ENCODE results near the gene CLASP1. TPM values are rescaled to one million over a fixed set of nuclear protein-coding genes. Genes with fewer than 3 reads are reported as not detected.

CLASP1 gene
- total and polyA plus RNA-seq, 2 donors: 11.6 to 18.4 TPM

DNA sequence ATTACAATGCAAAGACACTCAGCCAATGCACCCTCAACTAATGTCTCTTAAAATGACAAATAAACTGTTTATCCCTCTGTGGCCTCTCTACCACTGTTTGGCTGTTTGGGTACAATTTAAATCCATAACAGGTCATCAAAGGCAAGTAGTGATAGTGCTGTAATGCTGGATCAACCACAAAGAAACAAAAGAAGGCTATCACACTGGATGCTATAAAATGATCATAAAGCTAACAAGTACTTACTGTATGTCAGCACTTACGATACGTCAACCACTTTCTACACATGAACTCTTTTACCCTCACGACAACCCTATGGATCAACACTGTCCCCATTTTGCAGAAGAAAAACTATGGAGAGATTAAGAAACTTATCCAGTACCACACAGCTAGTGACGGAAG lies 64.5 kb downstream of the CLASP1 start:
- Histone ChIP-seq H3K27me3 (ENCODE audit: control insufficient read depth in 2 of 2, insufficient read depth in 1 of 2, low read length in 1 of 2) (no peaks in the 10 kb centered on the region), H3K9me3 (ENCODE audit: control insufficient read depth in 2 of 2, insufficient read depth in 1 of 2, low read length in 1 of 2) (no peaks in the 10 kb centered on the region), H3K36me3 (ENCODE audit: control insufficient read depth in 2 of 2, insufficient read depth in 2 of 2, low read length in 1 of 2) (peaks cover 6 to 12% of the 10 kb centered on the region in 2 donors), H3K4me3 (ENCODE audit: low read length in 2 of 2) (no peak overlapping the region), H3K27ac (ENCODE audit: low read depth in 1 of 2, low read length in 1 of 2) (no peak overlapping the region), H3K4me1 (ENCODE audit: control insufficient read depth in 2 of 2, insufficient read depth in 2 of 2, low read length in 2 of 2) (no peaks in the 10 kb centered on the region)
- no peak for DNase-seq (ENCODE audit: low read depth in 6 of 9, low spot score in 9 of 9)
- 99% methylated on average over 4 of the region's 4 CpGs for WGBS

DNA sequence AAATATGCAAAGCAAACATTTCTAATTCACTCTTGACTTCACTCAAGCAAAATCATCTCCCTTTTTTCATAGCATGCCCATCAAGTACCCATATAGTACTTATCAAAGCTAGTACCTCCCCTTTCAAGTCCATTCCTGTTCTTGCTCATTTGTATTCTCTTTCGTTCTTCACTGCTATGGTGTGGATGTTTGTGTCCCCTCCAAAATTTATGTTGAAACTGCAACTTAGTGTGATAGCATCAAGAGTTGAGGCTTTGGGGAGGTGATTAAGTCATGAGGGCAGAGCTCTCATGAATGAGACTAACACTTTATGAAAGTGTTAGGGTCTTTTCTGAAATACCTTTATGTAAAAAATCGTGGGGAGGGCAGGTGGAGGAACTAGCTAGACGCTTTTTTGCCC lies 65.7 kb downstream of the CLASP1 start:
- 94% methylated on average over 3 of the region's 3 CpGs for WGBS
- Histone ChIP-seq H3K27me3 (ENCODE audit: control insufficient read depth in 2 of 2, insufficient read depth in 1 of 2, low read length in 1 of 2) (no peaks in the 10 kb centered on the region), H3K27ac (ENCODE audit: low read depth in 1 of 2, low read length in 1 of 2) (no peak overlapping the region), H3K4me1 (ENCODE audit: control insufficient read depth in 2 of 2, insufficient read depth in 2 of 2, low read length in 2 of 2) (no peaks in the 10 kb centered on the region), H3K9me3 (ENCODE audit: control insufficient read depth in 2 of 2, insufficient read depth in 1 of 2, low read length in 1 of 2) (no peaks in the 10 kb centered on the region), H3K4me3 (ENCODE audit: low read length in 2 of 2) (no peak overlapping the region), H3K36me3 (ENCODE audit: control insufficient read depth in 2 of 2, insufficient read depth in 2 of 2, low read length in 1 of 2) (peaks cover 6 to 8% of the 10 kb centered on the region in 2 donors)
- DNase-seq (ENCODE audit: low read depth in 6 of 9, low spot score in 9 of 9): no peak

DNA sequence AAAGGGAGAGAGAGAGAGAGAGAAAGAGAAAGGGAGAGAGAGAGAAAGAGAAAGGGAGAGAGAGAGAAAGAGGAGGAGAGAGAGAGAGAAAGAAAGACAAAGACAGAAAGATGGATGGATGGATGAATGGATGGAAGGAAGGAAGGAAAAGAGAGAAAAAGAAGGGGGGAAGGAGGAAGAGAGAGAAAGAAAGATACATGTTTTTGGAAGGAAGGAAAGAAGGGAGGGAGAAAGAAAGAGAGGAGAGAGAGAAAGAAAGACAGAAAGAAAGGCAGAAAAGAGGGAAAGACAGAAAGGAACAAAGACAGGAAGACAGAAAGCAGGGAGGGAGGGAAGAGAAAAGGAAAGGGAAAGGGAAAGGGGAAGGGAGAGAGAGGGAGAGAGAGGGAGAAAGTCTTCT lies 67.0 kb downstream of the CLASP1 start:
- Histone ChIP-seq H3K27ac (ENCODE audit: low read depth in 1 of 2, low read length in 1 of 2) (no peak overlapping the region), H3K4me1 (ENCODE audit: control insufficient read depth in 2 of 2, insufficient read depth in 2 of 2, low read length in 2 of 2) (no peaks in the 10 kb centered on the region), H3K36me3 (ENCODE audit: control insufficient read depth in 2 of 2, insufficient read depth in 2 of 2, low read length in 1 of 2) (peaks cover 5 to 6% of the 10 kb centered on the region in 2 donors), H3K27me3 (ENCODE audit: control insufficient read depth in 2 of 2, insufficient read depth in 1 of 2, low read length in 1 of 2) (no peaks in the 10 kb centered on the region), H3K4me3 (ENCODE audit: low read length in 2 of 2) (no peak overlapping the region), H3K9me3 (ENCODE audit: control insufficient read depth in 2 of 2, insufficient read depth in 1 of 2, low read length in 1 of 2) (no peaks in the 10 kb centered on the region)
- no peak for DNase-seq (ENCODE audit: low read depth in 6 of 9, low spot score in 9 of 9)

DNA sequence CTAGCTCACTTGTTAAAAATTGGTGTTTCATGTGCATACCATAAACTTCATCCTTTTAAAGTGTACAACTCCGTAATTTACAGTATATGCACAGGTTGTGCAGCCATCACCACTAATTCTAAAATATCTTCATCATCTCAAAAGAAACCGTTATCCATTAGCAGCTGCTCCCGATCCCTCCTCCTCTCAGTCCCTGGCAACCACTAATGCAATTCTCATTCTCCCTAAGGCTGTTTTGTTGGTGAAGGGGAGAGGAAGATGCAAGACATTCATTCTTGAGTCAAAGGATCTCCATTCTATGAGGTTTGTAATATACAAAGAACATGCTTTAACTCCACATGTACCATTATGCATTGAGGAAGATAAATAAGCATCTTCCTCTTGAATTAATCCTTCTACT lies 70.0 kb downstream of the CLASP1 start:
- no peaks in the 10 kb centered on the region for H3K4me1 ChIP-seq (ENCODE audit: control insufficient read depth in 2 of 2, insufficient read depth in 2 of 2, low read length in 2 of 2)
- H3K27ac ChIP-seq (ENCODE audit: low read depth in 1 of 2, low read length in 1 of 2): no peak overlapping the region
- H3K27me3 ChIP-seq (ENCODE audit: control insufficient read depth in 2 of 2, insufficient read depth in 1 of 2, low read length in 1 of 2): no peaks in the 10 kb centered on the region
- H3K36me3 ChIP-seq (ENCODE audit: control insufficient read depth in 2 of 2, insufficient read depth in 2 of 2, low read length in 1 of 2): peaks cover 0 to 3% of the 10 kb centered on the region in 2 donors
- no peak overlapping the region for H3K4me3 ChIP-seq (ENCODE audit: low read length in 2 of 2)
- over 99% methylated on average over 3 of the region's 3 CpGs for WGBS
- no peaks in the 10 kb centered on the region for H3K9me3 ChIP-seq (ENCODE audit: control insufficient read depth in 2 of 2, insufficient read depth in 1 of 2, low read length in 1 of 2)
- no peak for DNase-seq (ENCODE audit: low read depth in 6 of 9, low spot score in 9 of 9)

DNA sequence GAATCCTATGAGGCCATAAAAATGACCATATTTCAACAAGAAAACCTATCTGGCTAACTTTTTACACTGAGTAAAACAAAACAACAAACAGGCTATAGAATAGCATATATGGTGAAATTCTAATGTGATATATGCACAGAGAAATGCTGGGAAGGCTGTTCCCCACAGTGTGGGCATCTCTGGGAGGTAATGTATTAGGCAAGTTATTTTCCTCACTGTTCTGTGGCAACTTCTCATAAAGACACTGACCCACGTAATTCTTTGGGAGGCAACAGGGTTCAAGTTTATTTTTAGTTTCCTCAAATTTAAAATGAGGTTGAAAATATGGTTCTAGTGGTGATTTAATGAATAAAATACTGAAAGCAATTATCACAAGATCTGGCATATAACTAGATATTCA lies 71.9 kb downstream of the CLASP1 start:
- WGBS: 98% methylated on average over 1 of the region's 1 CpG
- DNase-seq (ENCODE audit: low read depth in 6 of 9, low spot score in 9 of 9): no peak
- H3K27me3 ChIP-seq (ENCODE audit: control insufficient read depth in 2 of 2, insufficient read depth in 1 of 2, low read length in 1 of 2): no peaks in the 10 kb centered on the region

DNA sequence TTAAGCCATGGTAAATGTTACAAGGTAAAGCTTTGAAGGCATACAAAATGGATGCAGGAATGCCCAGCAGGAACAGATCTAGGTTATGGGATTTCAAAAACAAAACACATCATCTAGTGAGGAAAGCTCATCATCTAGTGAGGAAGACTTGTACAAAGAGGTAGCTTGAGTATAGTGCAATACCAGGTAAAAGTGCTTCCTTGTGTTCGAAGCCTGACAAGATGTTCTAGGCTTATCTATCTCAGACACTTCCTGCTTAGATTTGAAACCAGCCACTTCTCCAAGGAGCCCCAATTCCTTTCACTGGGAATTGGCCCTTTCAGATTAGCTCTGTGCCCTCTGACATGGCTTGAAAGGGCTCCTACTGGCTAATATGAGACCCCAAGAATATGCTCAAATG lies 73.0 kb downstream of the CLASP1 start:
- H3K36me3 ChIP-seq (ENCODE audit: control insufficient read depth in 2 of 2, insufficient read depth in 2 of 2, low read length in 1 of 2): peaks cover 0 to 4% of the 10 kb centered on the region in 2 donors
- H3K4me3 ChIP-seq (ENCODE audit: low read length in 2 of 2): no peak overlapping the region
- no peak for DNase-seq (ENCODE audit: low read depth in 6 of 9, low spot score in 9 of 9)
- no peaks in the 10 kb centered on the region for H3K9me3 ChIP-seq (ENCODE audit: control insufficient read depth in 2 of 2, insufficient read depth in 1 of 2, low read length in 1 of 2)
- 94% methylated on average over 1 of the region's 1 CpG for WGBS
- no peaks in the 10 kb centered on the region for H3K27me3 ChIP-seq (ENCODE audit: control insufficient read depth in 2 of 2, insufficient read depth in 1 of 2, low read length in 1 of 2)
- no peaks in the 10 kb centered on the region for H3K4me1 ChIP-seq (ENCODE audit: control insufficient read depth in 2 of 2, insufficient read depth in 2 of 2, low read length in 2 of 2)
- no peak overlapping the region for H3K27ac ChIP-seq (ENCODE audit: low read depth in 1 of 2, low read length in 1 of 2)

More for the DNA sequence above, 71.9 kb downstream of the CLASP1 start:
- Histone ChIP-seq H3K4me3 (ENCODE audit: low read length in 2 of 2) (no peak overlapping the region), H3K36me3 (ENCODE audit: control insufficient read depth in 2 of 2, insufficient read depth in 2 of 2, low read length in 1 of 2) (no peaks in the 10 kb centered on the region), H3K9me3 (ENCODE audit: control insufficient read depth in 2 of 2, insufficient read depth in 1 of 2, low read length in 1 of 2) (no peaks in the 10 kb centered on the region), H3K27ac (ENCODE audit: low read depth in 1 of 2, low read length in 1 of 2) (no peak overlapping the region), H3K4me1 (ENCODE audit: control insufficient read depth in 2 of 2, insufficient read depth in 2 of 2, low read length in 2 of 2) (no peaks in the 10 kb centered on the region)

DNA sequence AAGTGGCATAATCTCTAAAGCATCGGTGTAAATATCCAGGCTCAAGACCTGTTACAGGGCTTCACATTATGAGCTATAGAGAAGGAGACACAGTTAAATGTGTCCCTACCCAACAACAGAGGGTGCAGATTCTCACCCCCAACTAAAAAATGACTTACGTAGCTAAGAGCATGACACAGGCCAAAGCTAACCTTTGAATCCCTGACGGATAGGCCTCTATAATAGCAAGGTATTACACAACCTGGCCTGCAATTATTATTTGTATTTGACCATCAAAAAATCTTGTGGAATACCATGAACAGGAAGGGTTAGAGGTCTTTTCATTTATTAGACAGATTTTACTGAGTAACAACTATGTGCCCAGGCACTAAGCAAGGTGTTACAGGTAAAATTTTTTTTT lies 73.5 kb downstream of the CLASP1 start:
- no peaks in the 10 kb centered on the region for H3K9me3 ChIP-seq (ENCODE audit: control insufficient read depth in 2 of 2, insufficient read depth in 1 of 2, low read length in 1 of 2)
- H3K36me3 ChIP-seq (ENCODE audit: control insufficient read depth in 2 of 2, insufficient read depth in 2 of 2, low read length in 1 of 2): peaks cover 0 to 4% of the 10 kb centered on the region in 2 donors
- H3K27me3 ChIP-seq (ENCODE audit: control insufficient read depth in 2 of 2, insufficient read depth in 1 of 2, low read length in 1 of 2): no peaks in the 10 kb centered on the region
- H3K4me1 ChIP-seq (ENCODE audit: control insufficient read depth in 2 of 2, insufficient read depth in 2 of 2, low read length in 2 of 2): no peaks in the 10 kb centered on the region
- 97% methylated on average over 3 of the region's 3 CpGs for WGBS
- no peak overlapping the region for H3K27ac ChIP-seq (ENCODE audit: low read depth in 1 of 2, low read length in 1 of 2)
- no peak for DNase-seq (ENCODE audit: low read depth in 6 of 9, low spot score in 9 of 9)
- no peak overlapping the region for H3K4me3 ChIP-seq (ENCODE audit: low read length in 2 of 2)

DNA sequence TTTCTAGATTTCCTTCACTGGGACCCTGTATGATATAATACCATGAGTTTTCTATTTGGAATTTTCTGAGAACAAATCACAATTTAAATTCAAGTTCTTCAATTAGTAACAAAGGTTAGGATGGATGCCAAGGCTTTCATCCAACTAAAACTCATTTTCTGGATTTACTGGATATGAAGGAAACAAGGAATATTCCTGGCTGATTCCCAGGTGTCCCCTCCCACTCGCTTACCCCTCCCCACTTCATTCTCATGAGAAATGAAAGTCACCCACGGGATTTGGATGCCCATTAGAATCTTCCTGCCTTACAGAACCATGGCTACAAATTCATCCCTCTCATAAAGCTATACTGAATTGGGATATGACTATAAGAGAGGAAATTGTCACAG lies 78.6 kb downstream of the CLASP1 start:
- H3K36me3 ChIP-seq (ENCODE audit: control insufficient read depth in 2 of 2, insufficient read depth in 2 of 2, low read length in 1 of 2): peaks cover 0 to 4% of the 10 kb centered on the region in 2 donors
- H3K4me3 ChIP-seq (ENCODE audit: low read length in 2 of 2): no peak overlapping the region
- no peaks in the 10 kb centered on the region for H3K4me1 ChIP-seq (ENCODE audit: control insufficient read depth in 2 of 2, insufficient read depth in 2 of 2, low read length in 2 of 2)
- H3K27ac ChIP-seq (ENCODE audit: low read depth in 1 of 2, low read length in 1 of 2): no peak overlapping the region
- DNase-seq (ENCODE audit: low read depth in 6 of 9, low spot score in 9 of 9): no peak
- no peaks in the 10 kb centered on the region for H3K9me3 ChIP-seq (ENCODE audit: control insufficient read depth in 2 of 2, insufficient read depth in 1 of 2, low read length in 1 of 2)
- 95% methylated on average over 2 of the region's 2 CpGs for WGBS
- no peaks in the 10 kb centered on the region for H3K27me3 ChIP-seq (ENCODE audit: control insufficient read depth in 2 of 2, insufficient read depth in 1 of 2, low read length in 1 of 2)

DNA sequence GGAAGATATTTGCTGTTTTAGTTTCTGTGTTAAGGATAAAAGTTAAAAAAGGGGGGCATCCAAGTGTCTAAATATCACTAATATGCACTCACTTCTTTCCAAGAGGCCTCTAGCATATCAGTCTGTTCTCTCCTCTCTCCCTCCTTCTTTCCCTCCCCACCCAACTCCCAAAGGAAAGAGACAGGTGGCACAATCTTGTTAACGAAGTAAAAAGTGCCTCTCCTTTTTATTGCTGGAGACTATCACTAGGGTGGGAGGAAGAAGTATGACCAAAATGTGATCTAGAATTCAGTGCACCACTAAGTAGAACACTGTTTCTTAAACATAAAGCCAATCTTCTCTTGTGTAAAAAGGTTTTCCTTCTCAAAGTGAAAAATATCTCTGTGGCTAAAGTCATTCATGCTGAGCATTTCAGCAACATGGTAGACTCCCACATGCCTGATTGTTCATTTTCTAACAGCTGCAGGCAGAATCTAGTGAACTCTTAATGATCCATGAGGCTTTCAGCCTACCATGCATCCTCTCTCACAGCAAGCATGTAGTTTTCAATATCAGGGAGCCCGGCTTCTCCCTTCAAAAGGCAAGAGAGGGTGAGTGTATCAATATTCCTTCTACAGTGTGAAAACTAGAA lies 79.1 kb downstream of the CLASP1 start:
- Histone ChIP-seq H3K36me3 (ENCODE audit: control insufficient read depth in 2 of 2, insufficient read depth in 2 of 2, low read length in 1 of 2) (peaks cover 0 to 4% of the 10 kb centered on the region in 2 donors), H3K27ac (ENCODE audit: low read depth in 1 of 2, low read length in 1 of 2) (no peak overlapping the region), H3K4me1 (ENCODE audit: control insufficient read depth in 2 of 2, insufficient read depth in 2 of 2, low read length in 2 of 2) (peaks cover 0 to 4% of the 10 kb centered on the region in 2 donors), H3K4me3 (ENCODE audit: low read length in 2 of 2) (no peak overlapping the region), H3K27me3 (ENCODE audit: control insufficient read depth in 2 of 2, insufficient read depth in 1 of 2, low read length in 1 of 2) (no peaks in the 10 kb centered on the region), H3K9me3 (ENCODE audit: control insufficient read depth in 2 of 2, insufficient read depth in 1 of 2, low read length in 1 of 2) (peaks cover 0 to 1% of the 10 kb centered on the region in 2 donors)
- DNase-seq (ENCODE audit: low read depth in 6 of 9, low spot score in 9 of 9): no peak
- WGBS: 91% methylated on average over 2 of the region's 2 CpGs

Measured in thymus (tissue), 11 donors.